ENCODE results near the gene MNX1.

MNX1 gene

DNA sequence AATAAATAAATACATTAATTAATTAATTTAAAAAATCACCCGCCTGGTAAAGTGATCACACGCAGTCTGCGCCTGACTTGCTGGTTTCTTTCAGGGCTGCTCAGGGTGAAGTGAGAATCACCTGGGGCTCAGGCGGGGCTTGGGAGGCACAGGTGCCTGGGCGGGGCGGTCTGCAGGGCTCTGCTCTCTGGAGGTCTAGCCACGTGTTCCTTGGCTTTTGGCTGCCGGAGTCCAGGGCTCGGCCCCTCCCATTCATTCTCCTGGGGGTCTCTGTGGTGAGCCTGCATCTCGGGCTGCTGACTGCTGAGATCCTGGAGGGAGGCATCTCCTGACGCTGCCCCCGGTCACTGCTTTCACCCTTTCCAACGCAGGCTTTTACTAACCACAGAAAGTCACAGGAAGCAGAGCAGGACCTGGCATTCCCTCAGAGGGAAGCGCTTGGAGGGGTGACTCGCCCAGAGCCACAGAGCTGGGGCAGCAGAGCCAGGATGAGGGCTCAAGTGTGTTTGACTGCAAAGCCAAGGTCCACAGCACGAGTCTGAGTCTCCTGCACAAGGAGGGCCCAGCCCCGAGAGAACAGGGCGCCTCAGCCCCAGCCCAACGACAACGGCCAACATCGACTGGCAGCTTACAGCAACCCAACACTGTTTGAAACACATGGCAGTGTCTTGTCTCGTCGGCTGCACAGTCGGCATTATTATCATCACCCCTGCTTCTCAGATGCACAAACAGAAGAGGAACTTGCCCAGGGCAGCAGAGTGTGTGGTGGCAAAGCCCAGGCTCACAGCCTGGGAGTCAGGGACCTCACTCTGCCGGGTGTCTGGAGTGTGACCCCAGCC is 22.4 kb upstream of the MNX1 start:
- DNase-seq = no peak

- no peak for DNase-seq
Observed at GRCh38 chr7:157032128-157032527, 21.7 kb upstream of the MNX1 start.

GRCh38 chr7:157028199-157028903 is 17.9 kb upstream of the MNX1 start:
- no peak for DNase-seq

DNA sequence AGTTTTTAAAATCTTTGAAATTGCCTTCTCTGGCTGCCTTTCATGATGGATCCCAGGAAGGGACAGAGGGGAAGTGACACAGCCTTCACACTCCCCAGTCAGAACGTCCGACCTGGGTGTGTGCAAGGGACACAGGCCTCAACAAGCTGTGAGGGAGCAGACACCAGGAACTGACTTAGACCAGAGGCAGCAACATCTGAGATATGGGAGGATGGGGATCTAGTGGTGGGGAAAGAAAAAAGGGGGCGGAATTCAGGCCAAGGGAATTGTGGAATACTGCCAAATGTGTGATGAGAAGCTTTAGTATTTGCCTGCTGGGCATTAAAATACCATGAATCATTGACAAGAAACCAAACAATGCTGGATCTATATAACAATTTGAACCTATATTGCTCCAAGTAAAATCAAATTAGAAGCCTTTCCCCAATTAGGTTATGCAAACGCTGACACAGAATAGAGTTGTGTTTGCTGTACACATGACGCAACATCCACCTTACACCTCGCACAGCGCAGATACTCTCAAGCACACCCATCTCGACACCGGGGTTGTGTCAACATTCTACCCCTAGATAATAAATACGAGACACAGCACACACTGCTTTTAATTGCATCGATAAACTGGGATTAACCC is 17.2 kb upstream of the MNX1 start:
- DNase-seq = no peak

DNA sequence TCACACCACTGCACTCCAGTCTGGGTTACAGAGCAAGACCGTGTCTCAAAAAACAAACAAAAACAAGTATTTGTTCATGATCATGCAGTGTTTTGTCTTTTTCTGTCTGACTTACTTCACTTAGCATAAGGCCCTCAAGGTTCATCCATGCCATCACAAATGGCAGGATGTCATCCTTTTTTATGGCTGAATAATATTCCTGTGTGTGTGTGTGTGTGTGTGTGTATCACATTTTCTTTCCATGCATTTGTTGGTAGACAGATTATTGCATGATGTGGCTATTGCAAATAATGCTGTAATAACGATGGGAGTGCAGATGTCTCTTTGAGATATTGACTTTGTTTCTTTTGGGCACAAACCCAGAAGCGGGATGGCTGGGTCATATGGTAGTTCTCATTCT is 14.3 kb upstream of the MNX1 start:
- DNase-seq = no peak

DNA sequence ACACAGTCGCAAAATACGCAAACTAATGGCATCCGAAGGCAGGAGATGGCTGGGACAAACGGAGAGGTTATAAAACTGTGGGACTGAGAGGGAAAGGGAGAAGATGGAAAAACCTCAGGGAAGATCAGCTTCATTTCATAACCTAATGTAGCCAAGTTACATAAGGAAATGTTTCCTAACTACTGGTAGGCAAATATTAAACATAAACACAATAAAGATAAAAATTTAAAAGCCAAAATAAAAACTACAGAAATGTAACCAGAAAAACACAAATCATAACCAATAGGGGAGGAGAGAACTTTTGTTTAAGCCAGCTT is 13.1 kb upstream of the MNX1 start:
- DNase-seq = no peak

- no peak for DNase-seq
Observed at GRCh38 chr7:157022681-157023588, 12.5 kb upstream of the MNX1 start.

GRCh38 chr7:157021871-157022680 is 11.6 kb upstream of the MNX1 start:
- no peak for DNase-seq

DNA sequence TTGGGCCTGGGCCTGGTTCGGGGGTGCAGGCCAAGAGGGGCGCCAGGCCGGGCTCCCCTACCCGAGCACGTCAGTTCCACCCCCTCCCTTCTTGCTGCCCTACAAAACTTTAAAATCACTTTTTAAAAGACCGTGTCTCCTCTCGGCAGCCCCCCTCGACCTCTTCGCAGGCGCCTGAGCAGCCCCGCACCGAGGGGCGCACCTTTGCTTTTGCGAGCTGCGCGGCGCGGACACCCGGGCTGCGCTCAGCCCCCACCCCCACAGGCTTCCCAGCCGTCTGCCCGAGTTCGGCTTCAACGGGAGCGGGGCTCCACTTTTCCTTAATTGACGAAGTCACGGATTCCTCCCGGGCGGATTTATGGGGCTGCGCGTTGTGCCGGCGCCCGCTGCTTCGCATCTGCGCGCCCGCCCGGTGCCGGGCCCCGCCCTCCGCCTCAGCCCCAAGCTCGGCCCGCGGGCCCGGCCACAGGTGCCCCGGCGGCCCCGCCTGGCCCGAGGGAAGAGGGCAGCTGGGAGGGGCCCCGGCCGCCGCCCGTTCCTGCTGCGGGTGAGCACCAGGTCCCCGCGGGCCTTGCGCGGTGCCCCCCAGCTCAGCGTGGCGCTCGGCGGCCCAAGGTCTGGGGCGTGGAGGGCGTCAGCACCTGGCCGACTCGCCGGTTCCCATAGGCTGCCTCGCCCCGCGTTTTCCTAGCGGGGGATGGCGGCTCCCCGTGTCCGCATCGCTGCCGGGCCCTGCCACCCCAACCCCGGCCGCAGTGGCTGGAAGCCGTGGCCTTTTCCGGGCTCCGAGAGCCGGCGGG is 10.8 kb upstream of the MNX1 start:
- no peak for DNase-seq

- no peak for DNase-seq
Observed at GRCh38 chr7:157020514-157021070, 10.1 kb upstream of the MNX1 start.

- DNase-seq = no peak
Observed at GRCh38 chr7:157019718-157020451, 9.4 kb upstream of the MNX1 start.

GRCh38 chr7:157018997-157019608 is 8.6 kb upstream of the MNX1 start:
- no peak for DNase-seq

DNA sequence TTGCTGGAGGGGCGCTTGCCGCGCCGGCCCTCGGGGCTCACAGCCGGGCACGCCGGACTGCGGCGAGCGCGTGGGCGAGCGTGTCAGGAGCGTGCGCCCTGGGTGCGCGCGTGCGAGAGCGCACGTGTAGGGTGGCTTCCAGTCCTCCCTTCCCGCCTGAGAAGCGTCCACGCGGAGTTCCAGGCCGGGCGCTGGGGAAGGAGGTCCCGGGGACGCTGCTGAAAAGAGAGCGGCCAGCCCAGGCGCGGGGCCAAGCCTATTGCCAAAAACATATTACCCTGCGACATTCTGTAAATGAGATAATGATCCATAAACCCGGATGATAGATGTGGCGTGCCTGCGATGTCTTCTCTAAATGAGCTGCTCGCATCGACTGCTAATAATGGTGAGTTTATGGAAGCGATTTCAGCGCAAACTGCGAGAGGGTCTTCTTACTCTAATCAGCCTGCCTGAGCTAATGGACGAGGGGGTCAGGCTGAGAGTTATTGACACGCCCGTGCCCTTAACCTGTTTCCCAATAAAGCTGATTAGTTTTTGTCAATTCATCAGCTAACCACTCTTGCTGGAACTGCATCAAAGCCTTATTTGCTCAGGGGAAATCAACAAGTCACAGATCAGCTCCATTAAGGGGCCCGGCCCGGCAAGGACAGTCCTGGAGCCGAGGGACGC is 8.0 kb upstream of the MNX1 start:
- no peak for DNase-seq

DNA sequence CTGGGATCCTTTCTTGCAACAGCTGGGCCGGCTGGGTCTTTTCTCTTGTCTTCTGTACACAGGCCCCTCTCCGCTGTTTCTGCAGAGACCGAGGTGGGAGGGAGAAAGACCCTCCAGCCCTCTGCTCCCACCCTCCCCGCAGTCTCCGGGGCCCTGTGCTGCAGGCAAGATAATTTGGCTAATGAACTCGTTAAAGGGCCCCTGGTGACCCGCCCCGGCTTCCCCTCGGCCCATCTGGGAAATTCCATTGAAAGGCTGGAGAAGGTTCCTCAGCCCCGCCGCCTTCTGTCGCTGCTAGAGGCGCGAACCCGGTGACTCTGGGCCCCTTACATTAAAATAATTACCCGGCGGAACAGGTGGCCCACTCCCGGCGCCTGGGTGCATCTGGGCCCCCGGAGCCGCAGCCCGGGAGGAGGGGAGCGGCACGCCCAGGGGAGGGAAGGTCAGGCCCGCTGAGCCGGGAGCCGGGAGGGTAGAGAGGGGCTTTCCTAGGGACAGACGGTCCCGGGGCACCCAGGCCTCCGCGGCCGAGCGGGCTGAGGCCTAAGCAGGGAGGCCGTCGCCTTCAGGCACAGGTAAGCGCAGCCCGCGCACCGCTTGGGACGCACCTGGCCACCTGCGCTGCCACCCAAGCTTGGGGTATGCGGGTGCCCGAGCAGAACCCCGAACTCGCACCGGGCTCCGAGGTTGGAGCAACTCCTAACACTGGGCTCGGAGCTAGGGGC is 7.3 kb upstream of the MNX1 start:
- DNase-seq = no peak

DNA sequence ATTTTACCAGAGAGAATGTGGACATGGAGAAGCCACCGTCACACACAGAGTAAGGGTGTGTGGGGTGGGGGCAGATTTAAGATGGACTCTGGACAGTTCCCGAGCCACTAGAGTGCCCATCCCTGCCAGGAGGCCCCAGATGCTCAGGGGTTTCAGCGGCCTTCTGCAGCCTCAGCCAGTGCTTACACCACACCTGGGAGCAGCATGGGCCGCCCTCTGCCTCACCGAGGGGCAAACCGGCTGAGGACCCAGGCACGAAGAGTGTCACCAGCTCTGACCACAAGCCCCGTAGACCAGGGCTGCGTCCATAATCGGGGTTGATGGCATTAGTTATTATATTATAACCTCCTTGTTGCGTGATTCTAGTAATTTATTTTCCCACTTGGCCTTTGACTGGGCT is 6.7 kb upstream of the MNX1 start:
- DNase-seq = no peak

DNA sequence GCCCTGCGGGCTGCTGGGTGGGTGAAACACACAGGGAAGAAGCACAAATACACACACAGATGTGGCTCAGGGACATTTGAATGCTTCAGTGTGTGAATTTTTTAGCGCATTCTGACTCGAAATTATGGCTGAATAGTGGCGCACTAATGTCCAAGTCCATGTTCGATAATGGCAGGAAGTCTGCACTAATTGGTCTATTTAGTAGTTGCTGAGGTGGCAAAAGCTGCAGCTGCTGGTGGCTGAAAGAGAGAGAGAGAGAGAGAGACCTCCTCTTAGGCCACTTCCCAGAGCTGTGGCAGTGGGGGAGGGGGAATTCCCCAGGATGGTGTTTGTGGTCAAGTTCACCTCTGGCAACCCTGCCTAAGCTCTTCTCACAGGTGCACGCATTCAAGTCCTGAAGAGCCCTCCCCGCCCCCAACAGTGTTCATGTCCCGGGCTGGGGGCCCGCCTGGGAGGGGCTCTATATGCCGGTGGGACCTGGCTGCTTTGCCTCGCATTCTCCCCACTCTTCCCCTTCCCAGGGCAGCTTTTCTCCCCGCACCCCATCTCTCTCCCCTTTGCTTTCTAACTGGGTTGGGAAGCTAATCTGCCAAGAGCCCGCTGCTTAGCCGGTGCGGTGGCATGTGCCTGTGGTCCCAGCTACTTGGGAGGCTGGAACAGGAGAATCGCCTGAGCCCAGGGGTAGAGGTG is 6.0 kb upstream of the MNX1 start:
- no peak for DNase-seq

DNA sequence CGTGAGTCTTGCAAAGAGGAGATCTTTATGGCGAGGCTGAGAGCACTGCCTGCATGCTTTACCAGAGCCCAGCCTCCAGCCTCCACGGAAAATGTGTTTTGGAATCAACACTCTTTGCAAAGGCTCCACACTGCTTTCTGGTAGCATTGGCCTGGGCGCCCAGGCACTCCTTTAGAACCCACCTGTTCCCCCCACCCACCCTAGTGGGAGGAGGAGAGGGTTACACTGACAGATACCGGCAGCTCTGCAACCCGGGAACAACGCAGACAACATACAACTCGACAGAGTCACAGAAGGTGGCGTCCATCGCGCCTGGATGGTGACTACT is 5.5 kb upstream of the MNX1 start:
- DNase-seq = no peak
